T-cell (primary cell): ENCODE results near the gene ACOX2. TPM values are rescaled to one million over a fixed set of nuclear protein-coding genes. Genes with fewer than 3 reads are reported as not detected.

Source experiments
- ATAC-seq, 4 experiments: fragments of 200-7000 bp in 3 of 4; fragments of 150-1000 bp in 1 of 4; cut with Tn5 transposase; replicated peaks in 1 of 4; 1 replicate in 3 of 4; 2 replicates in 1 of 4; pipeline ENCODE4 v1.10.0; 2021; ENCODE audit warnings: moderate library complexity in 3 of 4, mild to moderate bottlenecking in 2 of 4, moderate number of reproducible peaks in 1 of 4
- CTCF ChIA-PET, 2 donors: fragments of 300-600 bp; sonication (Branson Sonifier 250); formaldehyde crosslinking; loops; one replicate each; lab custom pipeline; 2022; ENCODE audit warnings: antibody characterized with exemption in 2 of 2; lab: Charles Lee
- POLR2A ChIA-PET, 2 donors: fragments of 300-600 bp; sonication (Branson Sonifier 250); formaldehyde crosslinking; loops; one replicate each; lab custom pipeline; 2022; ENCODE audit warnings: antibody characterized with exemption in 2 of 2; lab: Charles Lee
- DNase-seq, 35 experiments: peaks; one replicate each; pipeline versions ENCODE4 v3.0.0 to v3.0.0-alpha.2; 2013 to 2023
- H3K27ac ChIP-seq: one replicate; pipeline ENCODE4 v1.5.1; 2013; ENCODE audit warnings: low read length
- H3K27me3 ChIP-seq, 2 experiments: replicated peaks in 1 of 2; 1 replicate in 1 of 2; 2 replicates in 1 of 2; pipeline versions ENCODE4 v1.6.1 to v1.7.0; 2013; ENCODE audit warnings: low read length in 1 of 2, mixed read lengths in 1 of 2; ENCODE audit not compliant: control insufficient read depth in 2 of 2, insufficient read depth in 2 of 2; ENCODE audit errors: extremely low read depth in 1 of 2
- H3K36me3 ChIP-seq, 2 donors: 1 replicate in 1 of 2; 2 replicates in 1 of 2; pipeline versions ENCODE4 v1.6.1 to v1.7.0; 2013; ENCODE audit warnings: low read length in 1 of 2; ENCODE audit not compliant: control insufficient read depth in 2 of 2, insufficient read depth in 1 of 2; ENCODE audit errors: extremely low read depth in 1 of 2
- H3K4me1 ChIP-seq, 2 experiments: 1 replicate in 1 of 2; 2 replicates in 1 of 2; pipeline versions ENCODE4 v1.6.1 to v1.7.0; 2013; ENCODE audit warnings: low read length in 2 of 2, mixed read lengths in 1 of 2; ENCODE audit not compliant: insufficient read depth in 2 of 2, control insufficient read depth in 1 of 2; ENCODE audit errors: extremely low read depth in 1 of 2
- H3K4me3 ChIP-seq, 2 donors: 1 replicate in 1 of 2; 2 replicates in 1 of 2; pipeline versions ENCODE4 v1.5.1 to v1.7.0; 2013; ENCODE audit warnings: mild to moderate bottlenecking in 2 of 2, low read length in 1 of 2, moderate library complexity in 1 of 2; ENCODE audit not compliant: control insufficient read depth in 1 of 2; ENCODE audit errors: extremely low read depth in 1 of 2
- H3K9me3 ChIP-seq: 2 replicates; pipeline ENCODE4 v1.7.0; 2013
- H3K27ac Mint-ChIP-seq, 2 donors: one replicate each; pipeline ENCODE4 v1.8.0; 2020 to 2021; ENCODE audit warnings: mild to moderate bottlenecking in 2 of 2, mixed read lengths in 2 of 2
- H3K27me3 Mint-ChIP-seq, 2 donors: one replicate each; pipeline ENCODE4 v1.8.0; 2021 to 2022; ENCODE audit warnings: mixed read lengths in 2 of 2
- H3K36me3 Mint-ChIP-seq: one replicate; pipeline ENCODE4 v1.8.0; 2021; ENCODE audit warnings: mixed read lengths
- H3K4me1 Mint-ChIP-seq, 3 donors: one replicate each; pipeline ENCODE4 v1.8.0; 2020 to 2022; ENCODE audit warnings: mixed read lengths in 3 of 3, mild to moderate bottlenecking in 1 of 3
- H3K4me3 Mint-ChIP-seq, 3 donors: one replicate each; pipeline ENCODE4 v1.8.0; 2020 to 2022; ENCODE audit warnings: mild to moderate bottlenecking in 3 of 3, mixed read lengths in 3 of 3, moderate library complexity in 3 of 3
- H3K9me3 Mint-ChIP-seq, 3 donors: one replicate each; pipeline ENCODE4 v1.8.0; 2020 to 2022; ENCODE audit warnings: mixed read lengths in 3 of 3
- WGBS: methylation state at CpG from one replicate; pipeline ENCODE4 v1.1.5; 2013; ENCODE audit warnings: missing lambda C conversion rate; ENCODE audit not compliant: insufficient coverage; 5-methylcytosine and 5-hydroxymethylcytosine counted together
- total RNA-seq, 35 experiments: library from RNA in 6 of 35; stranded (reverse) in 6 of 35; fragments of 120-200 nt in 1 of 35; gene quantifications; one replicate each; pipeline versions ENCODE4 v1.2.1 to v1.2.4 and lab custom pipeline; 2013 to 2026

Gene ACOX2
- total RNA-seq, 5 donors from 2014 or later (not counting 1 experiment from before 2014, with no cell fraction given) = 0.23 TPM; not detected in 4

- no peaks in the 10 kb centered on the region for H3K4me1 Mint-ChIP-seq
- POLR2A ChIA-PET = no interaction called here
Measured at GRCh38 chr3:58520403-58521335, 16.3 kb downstream of the ACOX2 start.

GRCh38 chr3:58519668-58520402 lies 17.2 kb downstream of the ACOX2 start:
- Histone ChIP-seq H3K9me3 (no peaks in the 10 kb centered on the region), H3K36me3 (no peaks in the 10 kb centered on the region), H3K27ac (no peak overlapping the region), H3K27me3 (peaks cover 0 to 2% of the 10 kb centered on the region in 2 experiments), H3K4me3 (no peak overlapping the region), H3K4me1 (no peaks in the 10 kb centered on the region)
- Mint-ChIP-seq H3K4me3 (no peak overlapping the region), H3K9me3 (no peaks in the 10 kb centered on the region), H3K27ac (no peak overlapping the region), H3K36me3 (no peaks in the 10 kb centered on the region), H3K27me3 (no peaks in the 10 kb centered on the region), H3K4me1 (no peaks in the 10 kb centered on the region)
- DNase-seq (no peak), ATAC-seq (no peak)
- CTCF ChIA-PET = no interaction called here
- POLR2A ChIA-PET = no interaction called here
- WGBS = 97% methylated on average over 5 of the region's 6 CpGs

More at GRCh38 chr3:58520403-58521335, 16.3 kb downstream of the ACOX2 start:
- ATAC-seq (no peak), DNase-seq (no peak)
- no peaks in the 10 kb centered on the region for H3K27me3 Mint-ChIP-seq
- H3K4me3 ChIP-seq = no peak overlapping the region
- no peak overlapping the region for H3K4me3 Mint-ChIP-seq
- H3K36me3 Mint-ChIP-seq = no peaks in the 10 kb centered on the region
- no peak overlapping the region for H3K27ac Mint-ChIP-seq
- H3K4me1 ChIP-seq = no peaks in the 10 kb centered on the region
- peaks cover 0 to 2% of the 10 kb centered on the region in 2 experiments for H3K27me3 ChIP-seq
- no peaks in the 10 kb centered on the region for H3K9me3 ChIP-seq
- no peaks in the 10 kb centered on the region for H3K9me3 Mint-ChIP-seq
- no peak overlapping the region for H3K27ac ChIP-seq
- WGBS = 59% methylated on average over 5 of the region's 8 CpGs
- CTCF ChIA-PET = no interaction called here
- no peaks in the 10 kb centered on the region for H3K36me3 ChIP-seq

- 80% methylated on average over 1 of the region's 3 CpGs for WGBS
- H3K27me3 ChIP-seq = no peaks in the 10 kb centered on the region
- ChIA-PET CTCF (no interaction called here), POLR2A (no interaction called here)
- H3K4me3 ChIP-seq = no peak overlapping the region
- H3K9me3 ChIP-seq = no peaks in the 10 kb centered on the region
- no peak overlapping the region for H3K27ac Mint-ChIP-seq
- no peak for ATAC-seq
- H3K9me3 Mint-ChIP-seq = no peaks in the 10 kb centered on the region
- DNase-seq = no peak
- no peaks in the 10 kb centered on the region for H3K4me1 ChIP-seq
- H3K4me3 Mint-ChIP-seq = no peak overlapping the region
- no peaks in the 10 kb centered on the region for H3K36me3 ChIP-seq
- no peaks in the 10 kb centered on the region for H3K36me3 Mint-ChIP-seq
- no peak overlapping the region for H3K27ac ChIP-seq
- no peaks in the 10 kb centered on the region for H3K4me1 Mint-ChIP-seq
- H3K27me3 Mint-ChIP-seq = no peaks in the 10 kb centered on the region
Measured at GRCh38 chr3:58518291-58518789, 18.6 kb downstream of the ACOX2 start.

- POLR2A ChIA-PET = no interaction called here
- H3K36me3 ChIP-seq = no peaks in the 10 kb centered on the region
- no peak for ATAC-seq
Measured at GRCh38 chr3:58514405-58514804, 22.6 kb downstream of the ACOX2 start.

GRCh38 chr3:58508437-58508836 lies 28.6 kb downstream of the ACOX2 start:
- DNase-seq = no peak
- POLR2A ChIA-PET = interaction anchor here in 1 of 2 donors (0.6 kb wide), 1 partner anchor 749 kb away, joined by 5 read pairs; no protein-coding TSS in a partner anchor
- WGBS = 71% methylated on average over 4 of the region's 6 CpGs
- no peak overlapping the region for H3K27ac Mint-ChIP-seq
- no peak overlapping the region for H3K27ac ChIP-seq
- no peaks in the 10 kb centered on the region for H3K4me1 ChIP-seq
- H3K4me3 ChIP-seq = no peak overlapping the region
- no peaks in the 10 kb centered on the region for H3K27me3 ChIP-seq
- peaks cover 12% of the 10 kb centered on the region for H3K36me3 Mint-ChIP-seq
- no peak for ATAC-seq
- H3K9me3 ChIP-seq = no peaks in the 10 kb centered on the region
- H3K36me3 ChIP-seq = no peaks in the 10 kb centered on the region
- H3K27me3 Mint-ChIP-seq = no peaks in the 10 kb centered on the region
- no peaks in the 10 kb centered on the region for H3K4me1 Mint-ChIP-seq
- CTCF ChIA-PET = interaction anchor here in 1 of 2 donors (0.8 kb wide), 1 partner anchor 9 kb away, joined by 3 read pairs; no protein-coding TSS in a partner anchor
- no peak overlapping the region for H3K4me3 Mint-ChIP-seq
- no peaks in the 10 kb centered on the region for H3K9me3 Mint-ChIP-seq

More at GRCh38 chr3:58514405-58514804, 22.6 kb downstream of the ACOX2 start:
- DNase-seq = no peak
- Histone ChIP-seq H3K27ac (no peak overlapping the region), H3K4me3 (no peak overlapping the region), H3K4me1 (no peaks in the 10 kb centered on the region), H3K27me3 (no peaks in the 10 kb centered on the region), H3K9me3 (no peaks in the 10 kb centered on the region)
- no peaks in the 10 kb centered on the region for H3K27me3 Mint-ChIP-seq
- no peaks in the 10 kb centered on the region for H3K4me1 Mint-ChIP-seq
- no peak overlapping the region for H3K27ac Mint-ChIP-seq
- H3K4me3 Mint-ChIP-seq = no peak overlapping the region
- no peaks in the 10 kb centered on the region for H3K9me3 Mint-ChIP-seq
- CTCF ChIA-PET = interaction anchor here in 1 of 2 donors (0.6 kb wide), 1 partner anchor 277 kb away, joined by 4 read pairs; the partner anchor contains the start of gene ABHD6
- H3K36me3 Mint-ChIP-seq = no peaks in the 10 kb centered on the region
- 95% methylated on average over 3 of the region's 3 CpGs for WGBS
